Glutamatergic neuron (in vitro differentiated cells): ENCODE measurements around the gene RBM46. TPM values are rescaled to one million over a fixed set of nuclear protein-coding genes. Genes with fewer than 3 reads are reported as not detected.
A peak's percentile ranks its signal among the peaks of the same experiment; 100 is the strongest.

ENCODE experiments used
- DNase-seq: peaks from one replicate; pipeline ENCODE4 v3.0.0; 2022
- H3K27ac Mint-ChIP-seq: one replicate; pipeline ENCODE4 v1.8.0; 2020; ENCODE audit warnings: mild to moderate bottlenecking, mixed read lengths, inconsistent platforms; ENCODE audit not compliant: unreplicated experiment
- H3K27me3 Mint-ChIP-seq: one replicate; pipeline ENCODE4 v1.8.0; 2020; ENCODE audit warnings: mild to moderate bottlenecking, moderate library complexity, mixed read lengths, inconsistent platforms; ENCODE audit not compliant: unreplicated experiment
- H3K36me3 Mint-ChIP-seq: one replicate; pipeline ENCODE4 v1.8.0; 2020; ENCODE audit warnings: mild to moderate bottlenecking, mixed read lengths, inconsistent platforms; ENCODE audit not compliant: unreplicated experiment
- H3K4me1 Mint-ChIP-seq: one replicate; pipeline ENCODE4 v1.8.0; 2020; ENCODE audit warnings: mild to moderate bottlenecking, low read depth, mixed read lengths, inconsistent platforms; ENCODE audit not compliant: unreplicated experiment
- H3K4me3 Mint-ChIP-seq: one replicate; pipeline ENCODE4 v1.8.0; 2020; ENCODE audit warnings: mild to moderate bottlenecking, mixed read lengths, inconsistent platforms; ENCODE audit not compliant: unreplicated experiment
- H3K9me3 Mint-ChIP-seq: one replicate; pipeline ENCODE4 v1.8.0; 2020; ENCODE audit warnings: mild to moderate bottlenecking, moderate library complexity, mixed read lengths, inconsistent platforms; ENCODE audit not compliant: unreplicated experiment
- long read RNA-seq: library from polyadenylated mRNA; unstranded; transcript quantifications from one replicate; pipeline ENCODE4 v2.0.0, GENCODE V29; 2020; ENCODE audit not compliant: unreplicated experiment
- total RNA-seq: library from RNA; stranded (reverse); fragmentation: NEBNext Ultra II Directional; extraction: Animal tissue kit (Norgen Biotek cat#: 25700); gene quantifications from one replicate; pipeline ENCODE4 v1.2.1, GENCODE V29; 2021; ENCODE audit not compliant: unreplicated experiment
- TF ChIP-seq, protein P1 (sequence below): fragments of 200-600 bp; sonication (generic); IDR thresholded peaks from one replicate; pipeline ENCODE4 v1.5.0; 2021; ENCODE audit not compliant: partially characterized antibody, unreplicated experiment

RBM46 gene, protein sequence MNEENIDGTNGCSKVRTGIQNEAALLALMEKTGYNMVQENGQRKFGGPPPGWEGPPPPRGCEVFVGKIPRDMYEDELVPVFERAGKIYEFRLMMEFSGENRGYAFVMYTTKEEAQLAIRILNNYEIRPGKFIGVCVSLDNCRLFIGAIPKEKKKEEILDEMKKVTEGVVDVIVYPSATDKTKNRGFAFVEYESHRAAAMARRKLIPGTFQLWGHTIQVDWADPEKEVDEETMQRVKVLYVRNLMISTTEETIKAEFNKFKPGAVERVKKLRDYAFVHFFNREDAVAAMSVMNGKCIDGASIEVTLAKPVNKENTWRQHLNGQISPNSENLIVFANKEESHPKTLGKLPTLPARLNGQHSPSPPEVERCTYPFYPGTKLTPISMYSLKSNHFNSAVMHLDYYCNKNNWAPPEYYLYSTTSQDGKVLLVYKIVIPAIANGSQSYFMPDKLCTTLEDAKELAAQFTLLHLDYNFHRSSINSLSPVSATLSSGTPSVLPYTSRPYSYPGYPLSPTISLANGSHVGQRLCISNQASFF
- total RNA-seq, result 7.9 TPM
- long read RNA-seq, result 0 reads

DNA sequence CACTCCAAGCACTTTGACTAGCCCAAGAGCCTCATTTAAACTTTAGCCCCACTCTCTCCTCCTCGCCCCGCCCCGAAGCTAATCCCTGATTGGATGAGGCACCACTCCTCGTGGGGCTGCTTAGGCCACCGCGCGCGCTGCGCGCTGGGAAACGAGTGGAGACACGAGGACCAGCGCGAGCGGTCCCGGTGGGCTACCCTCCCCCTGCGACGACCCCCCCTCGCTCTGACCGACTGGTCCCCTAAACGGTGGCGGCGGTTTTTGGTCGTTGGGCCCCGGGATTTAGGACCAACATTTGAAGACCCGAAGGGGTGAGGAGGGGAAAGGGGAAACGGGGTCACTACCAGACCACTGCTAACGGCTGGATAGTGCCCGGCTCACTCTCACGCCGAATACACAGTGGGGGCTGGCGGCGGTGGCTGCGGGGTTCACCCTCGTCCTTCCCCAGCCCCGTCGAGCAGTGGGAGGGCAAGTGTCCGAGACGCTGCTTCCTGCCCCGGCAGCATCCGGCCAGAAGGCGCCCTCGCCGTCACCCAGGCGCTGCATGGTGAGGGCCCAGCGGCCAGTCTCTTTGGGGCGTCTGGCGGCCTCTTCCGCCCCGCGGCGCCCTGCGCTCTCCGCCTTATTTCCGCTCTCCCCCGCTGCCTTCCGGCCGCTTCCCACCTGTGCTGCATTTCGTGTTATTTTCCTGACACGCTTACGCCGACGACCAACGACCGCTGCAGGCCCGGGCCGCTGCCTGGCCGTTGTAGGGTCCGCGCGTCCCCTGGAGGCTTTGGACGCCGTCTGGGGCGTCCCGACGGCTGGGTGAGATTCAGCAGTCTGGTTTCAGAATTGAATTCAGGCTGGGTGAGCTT lies at the start of gene RBM46:
Gene RBM46, plus strand, starts transcription at position 147 of the 857 bp plus-strand sequence. CDS start 15,481 bp downstream, outside the sequence.
- no peaks in the 10 kb centered on the region for H3K4me1 Mint-ChIP-seq
- peaks cover 1% of the 10 kb centered on the region for H3K27me3 Mint-ChIP-seq
- H3K4me3 Mint-ChIP-seq, result peak within 1 kb of the TSS; percentile 78
- no peaks in the 10 kb centered on the region for H3K36me3 Mint-ChIP-seq
- peak; percentile 58 for DNase-seq
- H3K9me3 Mint-ChIP-seq, result peaks cover 2% of the 10 kb centered on the region
- H3K27ac Mint-ChIP-seq, result peak within 1 kb of the TSS; percentile 44
- TF ChIP-seq, protein P1, sequence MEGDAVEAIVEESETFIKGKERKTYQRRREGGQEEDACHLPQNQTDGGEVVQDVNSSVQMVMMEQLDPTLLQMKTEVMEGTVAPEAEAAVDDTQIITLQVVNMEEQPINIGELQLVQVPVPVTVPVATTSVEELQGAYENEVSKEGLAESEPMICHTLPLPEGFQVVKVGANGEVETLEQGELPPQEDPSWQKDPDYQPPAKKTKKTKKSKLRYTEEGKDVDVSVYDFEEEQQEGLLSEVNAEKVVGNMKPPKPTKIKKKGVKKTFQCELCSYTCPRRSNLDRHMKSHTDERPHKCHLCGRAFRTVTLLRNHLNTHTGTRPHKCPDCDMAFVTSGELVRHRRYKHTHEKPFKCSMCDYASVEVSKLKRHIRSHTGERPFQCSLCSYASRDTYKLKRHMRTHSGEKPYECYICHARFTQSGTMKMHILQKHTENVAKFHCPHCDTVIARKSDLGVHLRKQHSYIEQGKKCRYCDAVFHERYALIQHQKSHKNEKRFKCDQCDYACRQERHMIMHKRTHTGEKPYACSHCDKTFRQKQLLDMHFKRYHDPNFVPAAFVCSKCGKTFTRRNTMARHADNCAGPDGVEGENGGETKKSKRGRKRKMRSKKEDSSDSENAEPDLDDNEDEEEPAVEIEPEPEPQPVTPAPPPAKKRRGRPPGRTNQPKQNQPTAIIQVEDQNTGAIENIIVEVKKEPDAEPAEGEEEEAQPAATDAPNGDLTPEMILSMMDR, result no peak

DNA sequence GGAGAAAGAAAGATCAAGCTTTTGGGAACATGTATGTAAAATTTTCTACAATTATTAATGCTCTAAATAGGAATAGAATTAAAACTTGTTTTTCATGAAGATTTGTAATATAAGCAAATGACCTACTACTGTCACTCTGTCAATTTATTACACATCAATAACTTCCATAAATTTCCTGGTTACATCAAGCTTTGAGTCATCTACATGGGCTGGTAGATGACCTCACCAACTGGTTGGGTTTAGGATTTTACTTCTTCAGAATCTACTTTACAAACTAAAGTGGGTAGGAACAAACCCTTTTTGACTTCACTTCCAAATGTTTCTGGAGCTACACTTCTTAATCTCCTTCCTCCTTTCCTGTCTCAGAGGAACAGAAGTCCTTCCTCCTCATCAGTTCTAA lies 49.3 kb upstream of the RBM46 start:
- no peaks in the 10 kb centered on the region for H3K36me3 Mint-ChIP-seq
- no peak overlapping the region for H3K4me3 Mint-ChIP-seq
- no peak overlapping the region for H3K27ac Mint-ChIP-seq
- no peak for DNase-seq
- TF ChIP-seq, protein P1, result no peak
- H3K9me3 Mint-ChIP-seq, result no peaks in the 10 kb centered on the region
- H3K4me1 Mint-ChIP-seq, result no peaks in the 10 kb centered on the region
- H3K27me3 Mint-ChIP-seq, result no peaks in the 10 kb centered on the region

DNA sequence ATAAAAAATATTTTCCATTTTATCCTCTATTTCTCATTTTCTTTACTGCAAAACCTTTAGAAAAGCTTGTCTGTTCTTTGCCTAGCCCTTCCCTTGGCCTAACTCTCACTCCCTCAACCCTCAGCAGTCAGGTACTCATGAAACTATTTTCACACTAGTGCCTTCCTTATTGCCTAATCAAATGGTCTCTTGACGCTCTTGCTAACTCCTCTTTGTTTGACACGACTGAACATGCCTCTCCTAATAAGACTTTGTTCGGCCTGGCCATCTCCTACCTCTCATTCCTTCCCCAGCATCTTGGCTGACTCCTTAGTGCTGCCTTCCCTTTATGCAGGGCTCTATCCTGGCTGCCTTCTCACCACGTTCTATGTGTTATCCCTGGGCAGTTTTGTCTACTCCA lies 48.4 kb upstream of the RBM46 start:
- Mint-ChIP-seq H3K36me3 (no peaks in the 10 kb centered on the region), H3K4me3 (no peak overlapping the region), H3K27ac (no peak overlapping the region), H3K9me3 (no peaks in the 10 kb centered on the region), H3K27me3 (no peaks in the 10 kb centered on the region), H3K4me1 (no peaks in the 10 kb centered on the region)
- TF ChIP-seq, protein P1, result no peak
- DNase-seq, result no peak

DNA sequence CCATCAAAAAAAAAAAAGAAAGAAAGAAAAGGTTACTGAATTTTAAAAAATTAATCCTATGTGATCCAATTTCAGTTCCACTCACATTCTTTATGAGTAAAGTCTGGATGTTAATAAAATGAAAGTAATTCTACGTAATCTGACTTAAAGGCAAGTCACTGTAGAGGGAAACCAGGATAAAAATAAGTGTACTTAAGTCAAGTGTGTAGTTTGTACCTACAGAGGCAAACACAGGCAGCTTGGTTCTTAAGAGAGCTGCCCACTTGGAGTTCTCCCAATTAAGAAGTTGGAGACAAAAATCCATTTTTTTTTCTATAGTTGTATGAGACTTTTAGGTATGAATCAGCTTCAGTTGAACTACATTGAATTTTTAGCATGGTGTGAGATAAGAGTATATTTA lies 44.3 kb upstream of the RBM46 start:
- Mint-ChIP-seq H3K4me1 (no peaks in the 10 kb centered on the region), H3K4me3 (no peak overlapping the region), H3K9me3 (no peaks in the 10 kb centered on the region), H3K36me3 (no peaks in the 10 kb centered on the region), H3K27me3 (peaks cover 4% of the 10 kb centered on the region), H3K27ac (no peak overlapping the region)
- TF ChIP-seq, protein P1, result no peak
- no peak for DNase-seq
